Measurements from ENCODE around the gene PILRA.

GRCh38 chr7:100353685-100354330 is 19.5 kb upstream of the PILRA start:
- TF ChIP-seq CTCF (IDR thresholded peaks at IDR 0.05; ENCODE audit: low read depth, low read length, missing input control) (no peak), YY1 (IDR thresholded peaks at IDR 0.05) (no peak), RAD21 (IDR thresholded peaks at IDR 0.05) (no peak), MAX (IDR thresholded peaks at IDR 0.05) (no peak), TAF1 (conservative IDR thresholded peaks at IDR 0.05) (no peak), SP1 (IDR thresholded peaks at IDR 0.05) (no peak), REST (IDR thresholded peaks at IDR 0.05) (no peak), JUND (IDR thresholded peaks at IDR 0.05) (no peak), HNF4G (IDR thresholded peaks at IDR 0.05) (no peak)
